MCF 10A (cell line): ENCODE results near the gene CD48. TPM values are rescaled to one million over a fixed set of nuclear protein-coding genes. Genes with fewer than 3 reads are reported as not detected.
"Not testable (repeated sequence)": the region's sequence is repeated elsewhere in the genome, so short reads cannot be mapped to it uniquely, and the experiment has no call there.

ENCODE experiments used
- BruUV-seq: library from RNA; stranded (reverse); fragments of 400-500 nt; replicated peaks from 2 replicates; lab custom pipeline; 2021; lab: Mats Ljungman, UMichigan
- CTCF ChIA-PET: fragments of 300-600 bp; sonication (Branson Sonifier 250); formaldehyde crosslinking; extraction: SDS; loops from one replicate; lab custom pipeline; 2021; ENCODE audit warnings: antibody characterized with exemption, inconsistent platforms; lab: Yijun Ruan, JAX
- POLR2A ChIA-PET: fragments of 300-600, 350-650 bp; sonication (Branson Sonifier 250); formaldehyde crosslinking; extraction: SDS; loops from one replicate; lab custom pipeline; 2020; ENCODE audit warnings: antibody characterized with exemption, inconsistent platforms; lab: Yijun Ruan, JAX
- DNase-seq: peaks from one replicate; pipeline ENCODE4 v3.0.0-alpha.2; 2018; ENCODE audit not compliant: unreplicated experiment
- H3K27ac Mint-ChIP-seq: one replicate; pipeline ENCODE4 v1.8.0; 2022; ENCODE audit warnings: mild to moderate bottlenecking, low read depth, mixed read lengths; ENCODE audit not compliant: unreplicated experiment
- H3K27me3 Mint-ChIP-seq: one replicate; pipeline ENCODE4 v1.8.0; 2022; ENCODE audit warnings: mixed read lengths; ENCODE audit not compliant: insufficient read depth, unreplicated experiment
- H3K36me3 Mint-ChIP-seq: one replicate; pipeline ENCODE4 v1.8.0; 2022; ENCODE audit warnings: mild to moderate bottlenecking, moderate library complexity, mixed read lengths; ENCODE audit not compliant: insufficient read depth, unreplicated experiment
- H3K4me1 Mint-ChIP-seq: one replicate; pipeline ENCODE4 v1.8.0; 2022; ENCODE audit warnings: mixed read lengths; ENCODE audit not compliant: insufficient read depth, unreplicated experiment
- H3K4me3 Mint-ChIP-seq: one replicate; pipeline ENCODE4 v1.8.0; 2022; ENCODE audit warnings: mild to moderate bottlenecking, moderate library complexity, mixed read lengths; ENCODE audit not compliant: unreplicated experiment
- H3K9me3 Mint-ChIP-seq: one replicate; pipeline ENCODE4 v1.8.0; 2022; ENCODE audit warnings: mixed read lengths; ENCODE audit not compliant: unreplicated experiment
- intact Hi-C: fragments of 100-400 bp; cut with micrococcal nuclease; formaldehyde crosslinking; loops from 2 replicates; pipeline ENCODE4 v1.14.1; 2022
- total RNA-seq: library from RNA; stranded (reverse); gene quantifications from 2 replicates; pipeline ENCODE4 v1.2.3, GENCODE V29; 2022
- TF ChIP-seq, protein P1 (sequence below): fragments of 200-600 bp; IDR thresholded peaks from one replicate; pipeline ENCODE4 v1.8.0; 2022; ENCODE audit warnings: antibody characterized with exemption, mild to moderate bottlenecking; ENCODE audit not compliant: unreplicated experiment

Gene CD48
- total RNA-seq, 1 experiment from 2014 or later, result not detected

DNA sequence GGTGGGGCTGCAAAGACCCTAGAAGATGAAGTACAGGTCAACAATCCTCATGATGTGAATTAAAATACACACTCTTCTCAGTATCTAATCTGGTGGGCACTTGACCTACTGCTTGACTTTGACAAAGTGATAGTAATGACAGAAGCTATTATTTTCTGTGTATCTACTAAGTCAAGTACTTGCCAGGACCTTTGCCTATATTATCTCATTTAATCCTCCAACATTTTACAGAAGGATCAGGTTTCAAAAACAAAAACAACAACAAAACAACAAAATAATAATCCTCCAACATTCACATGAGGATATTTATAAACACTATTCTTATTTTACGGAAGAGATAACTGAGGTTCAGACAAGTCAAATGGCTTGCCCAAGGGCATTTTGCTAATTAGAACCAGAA, 4.4 kb upstream of the CD48 start:
- TF ChIP-seq, protein P1, sequence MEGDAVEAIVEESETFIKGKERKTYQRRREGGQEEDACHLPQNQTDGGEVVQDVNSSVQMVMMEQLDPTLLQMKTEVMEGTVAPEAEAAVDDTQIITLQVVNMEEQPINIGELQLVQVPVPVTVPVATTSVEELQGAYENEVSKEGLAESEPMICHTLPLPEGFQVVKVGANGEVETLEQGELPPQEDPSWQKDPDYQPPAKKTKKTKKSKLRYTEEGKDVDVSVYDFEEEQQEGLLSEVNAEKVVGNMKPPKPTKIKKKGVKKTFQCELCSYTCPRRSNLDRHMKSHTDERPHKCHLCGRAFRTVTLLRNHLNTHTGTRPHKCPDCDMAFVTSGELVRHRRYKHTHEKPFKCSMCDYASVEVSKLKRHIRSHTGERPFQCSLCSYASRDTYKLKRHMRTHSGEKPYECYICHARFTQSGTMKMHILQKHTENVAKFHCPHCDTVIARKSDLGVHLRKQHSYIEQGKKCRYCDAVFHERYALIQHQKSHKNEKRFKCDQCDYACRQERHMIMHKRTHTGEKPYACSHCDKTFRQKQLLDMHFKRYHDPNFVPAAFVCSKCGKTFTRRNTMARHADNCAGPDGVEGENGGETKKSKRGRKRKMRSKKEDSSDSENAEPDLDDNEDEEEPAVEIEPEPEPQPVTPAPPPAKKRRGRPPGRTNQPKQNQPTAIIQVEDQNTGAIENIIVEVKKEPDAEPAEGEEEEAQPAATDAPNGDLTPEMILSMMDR, result no peak
- POLR2A ChIA-PET, result interaction anchor here (1.0 to 3.5 kb wide), 3 partner anchors 10 to 23 kb away, joined by 3 to 9 read pairs (median 4); partner anchors contain the start of gene SLAMF7
- intact Hi-C loops, result no loop called here
- CTCF ChIA-PET, result interaction anchor here (0.6 to 1.7 kb wide), 6 partner anchors 11 to 381 kb away, joined by 3 to 6 read pairs (median 4); partner anchors contain the start of gene SLAMF7
- DNase-seq, result no peak
- Mint-ChIP-seq H3K4me3 (no peak overlapping the region), H3K27ac (no peak overlapping the region), H3K4me1 (peaks cover 6% of the 10 kb centered on the region), H3K36me3 (no peaks in the 10 kb centered on the region), H3K9me3 (no peaks in the 10 kb centered on the region), H3K27me3 (peaks cover 10% of the 10 kb centered on the region)
- BruUV-seq, result no TSS peak

DNA sequence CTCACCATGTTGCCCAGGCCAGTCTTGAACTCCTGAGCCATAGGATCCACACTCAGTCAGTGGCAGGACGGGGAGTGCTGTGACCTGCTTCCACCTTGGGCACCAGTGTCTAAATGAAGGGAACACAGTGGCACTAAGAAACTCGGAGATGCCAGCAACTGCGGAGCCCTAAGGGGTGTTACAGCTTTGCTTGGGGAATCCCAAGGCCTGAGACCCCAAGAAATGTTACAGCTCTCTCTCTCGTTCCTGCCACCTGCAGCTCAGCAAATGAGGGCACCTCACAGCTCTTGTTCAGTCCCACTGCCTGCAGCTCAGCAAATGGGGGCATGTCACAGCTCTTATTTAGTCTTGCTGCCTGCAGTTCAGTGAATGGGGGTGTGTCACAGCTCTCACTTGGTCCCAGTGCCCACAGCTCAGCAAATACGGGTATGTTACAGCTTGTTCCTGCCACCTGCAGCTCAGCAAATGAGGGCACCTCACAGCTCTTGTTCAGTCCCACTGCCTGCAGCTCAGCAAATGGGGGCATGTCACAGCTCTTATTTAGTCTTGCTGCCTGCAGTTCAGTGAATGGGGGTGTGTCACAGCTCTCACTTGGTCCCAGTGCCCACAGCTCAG, 2.5 kb upstream of the CD48 start:
- not testable (repeated sequence) for BruUV-seq, H3K4me1 Mint-ChIP-seq
- POLR2A ChIA-PET, result interaction anchor here (1.1 to 3.5 kb wide), 2 partner anchors 10 to 12 kb away, joined by 3 to 9 read pairs; no protein-coding TSS in a partner anchor

DNA sequence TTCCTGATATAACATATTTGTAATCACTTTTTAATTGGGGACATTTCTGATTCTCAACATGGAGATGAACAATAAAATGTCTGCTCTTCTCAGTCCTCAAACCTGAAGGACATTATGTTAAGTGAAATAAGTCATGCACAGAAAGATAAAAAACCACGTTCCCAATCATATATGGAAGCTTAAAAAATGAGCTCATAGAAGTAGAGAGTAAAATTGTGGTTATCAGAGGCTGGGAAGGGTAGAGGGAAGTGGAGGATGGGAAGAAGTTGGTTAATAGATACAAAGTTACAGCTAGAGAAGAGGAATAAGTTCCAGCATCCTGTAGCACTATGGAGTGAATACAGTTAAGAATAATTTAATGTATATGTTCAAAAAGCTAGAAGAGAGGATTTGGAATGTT, 1.5 kb upstream of the CD48 start:
- H3K27me3 Mint-ChIP-seq, result peaks cover 10% of the 10 kb centered on the region
- no peak overlapping the region for H3K27ac Mint-ChIP-seq
- ChIA-PET CTCF (interaction anchor here (0.5 to 1.4 kb wide), 9 partner anchors 10 to 536 kb away, joined by 3 to 7 read pairs (median 3); no protein-coding TSS in a partner anchor), POLR2A (interaction anchor here (1.1 to 3.5 kb wide), 2 partner anchors 9 to 13 kb away, joined by 3 to 9 read pairs; no protein-coding TSS in a partner anchor)
- H3K4me1 Mint-ChIP-seq, result no peaks in the 10 kb centered on the region
- no TSS peak for BruUV-seq
- no peak for DNase-seq
- intact Hi-C loops, result no loop called here
- H3K9me3 Mint-ChIP-seq, result no peaks in the 10 kb centered on the region
- TF ChIP-seq, protein P1, result no peak
- H3K36me3 Mint-ChIP-seq, result no peaks in the 10 kb centered on the region
- no peak overlapping the region for H3K4me3 Mint-ChIP-seq

More for the DNA sequence above, 2.5 kb upstream of the CD48 start:
- intact Hi-C loops, DNase-seq, H3K9me3 Mint-ChIP-seq, H3K27ac Mint-ChIP-seq, H3K36me3 Mint-ChIP-seq, H3K4me3 Mint-ChIP-seq: not testable (repeated sequence)
- CTCF ChIA-PET, result interaction anchor here (0.6 to 1.5 kb wide), 5 partner anchors 9 to 347 kb away, joined by 3 to 6 read pairs (median 3); partner anchors contain the start of gene NHLH1
- H3K27me3 Mint-ChIP-seq, result peaks cover 10% of the 10 kb centered on the region

DNA sequence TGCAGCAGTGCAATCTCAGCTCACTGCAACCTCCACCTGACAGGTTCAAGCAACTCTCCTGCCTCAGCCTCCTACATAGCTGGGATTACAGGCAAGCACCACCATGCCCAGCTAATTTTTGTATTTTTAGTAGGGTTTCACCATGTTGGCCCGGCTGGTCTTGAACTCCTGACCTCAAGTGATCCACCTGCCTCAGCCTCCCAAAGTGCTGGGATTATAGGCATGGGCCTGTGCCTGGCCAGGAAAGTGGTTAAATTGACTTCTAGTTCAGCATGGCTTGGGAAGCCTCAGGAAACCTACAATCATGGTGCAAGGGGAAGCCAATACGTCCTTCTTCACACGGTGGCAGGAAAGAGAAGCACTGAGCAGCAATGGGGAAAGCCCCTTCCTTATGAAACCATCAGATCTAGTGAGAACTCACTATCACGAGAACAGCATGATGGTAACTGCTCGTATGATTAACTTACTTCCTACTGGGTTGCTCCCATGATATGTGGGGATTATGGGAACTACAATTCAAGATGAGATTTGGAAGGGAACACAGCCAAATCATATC, 981 bp upstream of the CD48 start:
- H3K4me3 Mint-ChIP-seq, BruUV-seq, H3K27ac Mint-ChIP-seq, H3K36me3 Mint-ChIP-seq, H3K9me3 Mint-ChIP-seq, DNase-seq, H3K4me1 Mint-ChIP-seq, intact Hi-C loops: not testable (repeated sequence)
- CTCF ChIA-PET, result interaction anchor here (0.5 to 1.2 kb wide), 8 partner anchors 10 to 537 kb away, joined by 3 to 7 read pairs (median 3); no protein-coding TSS in a partner anchor
- POLR2A ChIA-PET, result interaction anchor here (1.1 to 3.5 kb wide), 2 partner anchors 10 to 14 kb away, joined by 3 to 9 read pairs; no protein-coding TSS in a partner anchor
- H3K27me3 Mint-ChIP-seq, result peaks cover 10% of the 10 kb centered on the region

DNA sequence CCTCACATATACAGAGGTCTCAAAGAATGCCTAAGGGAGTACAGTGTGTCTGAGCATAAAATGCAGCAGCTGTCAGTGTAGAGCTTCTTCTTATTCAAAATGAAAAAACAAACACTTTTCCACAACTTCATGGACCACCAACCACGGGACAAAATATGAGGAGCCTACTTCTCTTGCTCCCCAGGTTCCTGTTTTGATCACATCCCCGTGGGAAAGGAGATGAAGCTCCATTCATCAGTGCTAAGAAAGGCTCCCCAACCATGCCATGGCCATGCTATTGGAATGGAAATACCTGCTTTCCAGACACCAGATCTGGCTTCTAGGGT, 383 bp downstream of the CD48 start:
- Mint-ChIP-seq H3K27me3 (peaks cover 10% of the 10 kb centered on the region), H3K9me3 (no peaks in the 10 kb centered on the region), H3K36me3 (no peaks in the 10 kb centered on the region), H3K4me3 (no peak overlapping the region), H3K4me1 (no peaks in the 10 kb centered on the region), H3K27ac (no peak overlapping the region)
- POLR2A ChIA-PET, result no interaction called here
- no peak for DNase-seq
- CTCF ChIA-PET, result interaction anchor here (0.7 to 1.6 kb wide), 8 partner anchors 12 to 240 kb away, joined by 3 to 6 read pairs (median 4); no protein-coding TSS in a partner anchor
- intact Hi-C loops, result no loop called here
- TF ChIP-seq, protein P1, result no peak
- BruUV-seq, result no TSS peak
